ENCODE measurements around the gene AKT1. TPM values are rescaled to one million over a fixed set of nuclear protein-coding genes. Genes with fewer than 3 reads are reported as not detected.

Gene AKT1
- total RNA-seq, 3 donors from 2014 or later: 91.9 to 119 (median 116) TPM

DNA sequence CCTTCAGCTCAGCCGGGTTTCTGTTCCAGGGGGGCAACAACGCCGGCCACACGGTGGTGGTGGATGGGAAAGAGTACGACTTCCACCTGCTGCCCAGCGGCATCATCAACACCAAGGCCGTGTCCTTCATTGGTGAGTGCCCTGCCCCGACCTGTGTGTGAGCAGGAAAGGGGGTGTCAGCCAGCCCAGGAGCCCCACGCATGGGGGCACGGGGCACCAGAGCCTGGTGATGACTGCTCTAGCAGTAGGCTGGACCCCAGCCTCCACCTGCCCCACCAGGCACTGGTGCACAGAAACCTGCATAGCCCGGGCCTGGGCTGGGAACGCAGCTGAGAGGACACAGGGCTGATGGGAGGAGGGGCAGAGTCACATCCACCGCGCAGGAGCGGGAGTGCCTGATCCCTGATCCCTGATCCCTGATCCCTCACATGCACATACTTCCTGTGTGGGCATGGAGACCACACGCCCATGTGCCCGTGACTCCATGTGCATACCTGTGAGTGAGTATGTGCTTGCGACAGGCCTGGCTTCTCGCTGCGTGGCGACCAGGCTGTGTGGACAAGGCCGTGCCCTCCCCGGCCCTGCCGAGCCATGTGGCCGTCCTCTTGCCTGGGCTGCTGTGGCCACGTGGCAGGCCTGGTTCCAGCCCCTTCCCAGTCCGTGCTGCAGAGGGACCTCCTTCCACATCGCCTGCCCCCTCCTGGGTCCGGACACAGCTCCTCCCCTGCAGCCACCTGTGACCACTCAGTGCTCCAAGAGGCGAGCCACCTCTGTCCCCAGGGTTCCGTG is 60.4 kb downstream of the AKT1 start:
- TF ChIP-seq, protein P1, sequence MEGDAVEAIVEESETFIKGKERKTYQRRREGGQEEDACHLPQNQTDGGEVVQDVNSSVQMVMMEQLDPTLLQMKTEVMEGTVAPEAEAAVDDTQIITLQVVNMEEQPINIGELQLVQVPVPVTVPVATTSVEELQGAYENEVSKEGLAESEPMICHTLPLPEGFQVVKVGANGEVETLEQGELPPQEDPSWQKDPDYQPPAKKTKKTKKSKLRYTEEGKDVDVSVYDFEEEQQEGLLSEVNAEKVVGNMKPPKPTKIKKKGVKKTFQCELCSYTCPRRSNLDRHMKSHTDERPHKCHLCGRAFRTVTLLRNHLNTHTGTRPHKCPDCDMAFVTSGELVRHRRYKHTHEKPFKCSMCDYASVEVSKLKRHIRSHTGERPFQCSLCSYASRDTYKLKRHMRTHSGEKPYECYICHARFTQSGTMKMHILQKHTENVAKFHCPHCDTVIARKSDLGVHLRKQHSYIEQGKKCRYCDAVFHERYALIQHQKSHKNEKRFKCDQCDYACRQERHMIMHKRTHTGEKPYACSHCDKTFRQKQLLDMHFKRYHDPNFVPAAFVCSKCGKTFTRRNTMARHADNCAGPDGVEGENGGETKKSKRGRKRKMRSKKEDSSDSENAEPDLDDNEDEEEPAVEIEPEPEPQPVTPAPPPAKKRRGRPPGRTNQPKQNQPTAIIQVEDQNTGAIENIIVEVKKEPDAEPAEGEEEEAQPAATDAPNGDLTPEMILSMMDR (IDR thresholded peaks at IDR 0.05): no peak
- TF ChIP-seq POLR2AphosphoS5 (IDR thresholded peaks at IDR 0.05) (no peak), POLR2A (IDR thresholded peaks at IDR 0.05) (no peak)
- no peaks in the 10 kb centered on the region for H3K36me3 ChIP-seq
- H3K4me3 ChIP-seq: no peak overlapping the region
- intact Hi-C loops (cut with DNase I; ENCODE audit: low total_unique reads): no loop called here
- no peaks in the 10 kb centered on the region for H3K9me3 ChIP-seq
- no peaks in the 10 kb centered on the region for H3K27me3 ChIP-seq
- peak overlapping the region in 1 of 2 donors; percentile 90 for H3K27ac ChIP-seq
- H3K4me1 ChIP-seq: no peaks in the 10 kb centered on the region
- no peak for DNase-seq (ENCODE audit: low spot score in 2 of 2)

DNA sequence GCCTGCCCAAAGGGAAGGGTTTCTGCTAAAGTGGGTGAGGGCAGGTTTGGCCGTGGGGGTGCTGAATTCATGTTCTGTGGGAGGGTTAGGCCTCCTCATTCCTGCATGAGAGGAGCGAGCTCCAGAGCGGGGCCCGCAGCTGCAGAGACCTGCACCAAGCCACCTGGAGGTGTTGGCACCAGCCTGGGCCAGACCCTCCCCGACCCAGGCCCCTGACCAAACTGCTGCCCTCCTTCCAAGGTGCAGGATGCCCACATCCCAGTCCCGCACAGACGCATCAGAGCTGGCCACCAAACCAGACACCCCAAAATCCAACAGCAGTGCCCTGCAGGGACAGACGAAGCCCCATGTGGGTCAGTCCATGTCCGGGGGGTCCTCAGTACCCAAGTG is 61.0 kb downstream of the AKT1 start:
- Histone ChIP-seq H3K36me3 (no peaks in the 10 kb centered on the region), H3K27me3 (no peaks in the 10 kb centered on the region), H3K9me3 (no peaks in the 10 kb centered on the region), H3K27ac (no peak overlapping the region), H3K4me1 (no peaks in the 10 kb centered on the region), H3K4me3 (no peak overlapping the region)
- TF ChIP-seq, protein P1 (IDR thresholded peaks at IDR 0.05): no peak
- intact Hi-C loops (cut with DNase I; ENCODE audit: low total_unique reads): no loop called here
- no peak for DNase-seq (ENCODE audit: low spot score in 2 of 2)

GRCh38 chr14:104734051-104734587 is 61.4 kb downstream of the AKT1 start:
- H3K36me3 ChIP-seq: no peaks in the 10 kb centered on the region
- intact Hi-C loops (cut with DNase I; ENCODE audit: low total_unique reads): no loop called here
- TF ChIP-seq POLR2AphosphoS5 (IDR thresholded peaks at IDR 0.05) (no peak), POLR2A (IDR thresholded peaks at IDR 0.05) (no peak)
- TF ChIP-seq, protein P1 (IDR thresholded peaks at IDR 0.05): no peak
- H3K9me3 ChIP-seq: no peaks in the 10 kb centered on the region
- H3K4me3 ChIP-seq: no peak overlapping the region
- DNase-seq (ENCODE audit: low spot score in 2 of 2): no peak
- no peaks in the 10 kb centered on the region for H3K27me3 ChIP-seq
- no peaks in the 10 kb centered on the region for H3K4me1 ChIP-seq
- no peak overlapping the region for H3K27ac ChIP-seq

DNA sequence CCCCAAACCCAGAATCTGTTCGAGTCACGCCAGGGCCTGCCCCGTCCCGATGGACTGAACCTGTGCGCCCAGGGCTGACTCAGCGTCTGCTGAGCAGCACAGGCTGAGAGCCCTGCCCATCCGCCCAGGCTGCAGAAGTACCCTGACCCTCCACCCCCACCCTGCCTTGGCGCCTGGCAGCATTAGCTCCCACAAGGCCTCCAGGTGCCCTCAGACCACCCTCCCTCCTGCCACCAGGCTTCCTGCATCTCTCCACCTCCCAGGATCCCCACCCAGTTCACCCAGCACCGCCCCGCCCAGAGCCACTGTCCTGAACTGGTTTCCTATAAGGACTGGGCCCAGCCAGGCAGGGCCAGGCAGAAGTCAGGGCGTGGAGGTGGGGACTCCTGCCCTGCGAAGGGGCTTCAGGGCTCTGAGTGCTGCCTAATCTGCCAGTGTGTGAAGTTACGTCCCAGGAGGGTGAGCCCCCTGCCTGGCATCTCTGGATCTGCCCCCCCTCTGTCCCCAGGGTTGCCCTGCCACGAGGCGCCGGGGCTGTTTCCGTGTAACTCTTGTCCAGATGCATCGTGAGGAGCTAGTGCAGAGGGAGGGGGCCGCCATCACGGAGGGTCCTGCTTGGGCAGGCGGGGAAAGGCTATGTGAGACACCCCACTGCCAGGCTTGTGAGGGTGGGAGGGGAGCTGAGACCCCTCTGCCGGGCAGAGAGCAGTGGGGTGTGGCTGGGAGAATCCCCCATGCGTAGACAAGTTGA is 62.4 kb downstream of the AKT1 start:
- no peak overlapping the region for H3K27ac ChIP-seq
- no peak for TF ChIP-seq POLR2A (IDR thresholded peaks at IDR 0.05)
- TF ChIP-seq, protein P1 (IDR thresholded peaks at IDR 0.05): no peak
- no peak for TF ChIP-seq POLR2AphosphoS5 (IDR thresholded peaks at IDR 0.05)
- H3K27me3 ChIP-seq: no peaks in the 10 kb centered on the region
- no peak overlapping the region for H3K4me3 ChIP-seq
- H3K9me3 ChIP-seq: no peaks in the 10 kb centered on the region
- no peak for DNase-seq (ENCODE audit: low spot score in 2 of 2)
- intact Hi-C loops (cut with DNase I; ENCODE audit: low total_unique reads): no loop called here
- no peaks in the 10 kb centered on the region for H3K36me3 ChIP-seq
- no peaks in the 10 kb centered on the region for H3K4me1 ChIP-seq

DNA sequence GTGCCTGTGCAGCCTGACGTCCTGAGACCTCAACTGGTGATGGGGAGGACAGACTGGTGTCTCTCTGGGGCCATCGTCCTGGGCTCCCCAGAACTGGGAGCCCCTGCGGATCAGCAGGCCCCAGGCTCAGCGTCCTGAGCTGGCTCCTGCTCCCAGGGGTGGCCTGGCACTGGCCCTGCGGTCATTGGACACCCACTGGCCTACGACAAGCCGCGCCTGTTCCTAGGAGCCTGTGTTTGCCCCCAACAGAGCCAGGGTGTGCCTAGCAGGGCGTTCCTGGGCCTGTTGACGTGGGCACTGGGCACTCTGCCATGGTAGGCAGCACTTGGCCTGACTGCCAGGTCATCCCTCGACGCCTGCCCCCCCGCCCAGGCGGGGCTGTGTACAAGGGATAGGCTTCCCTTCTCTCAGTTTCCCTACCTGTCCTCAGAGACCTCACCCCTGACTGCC is 63.2 kb downstream of the AKT1 start:
- Histone ChIP-seq H3K36me3 (no peaks in the 10 kb centered on the region), H3K27me3 (no peaks in the 10 kb centered on the region), H3K9me3 (no peaks in the 10 kb centered on the region), H3K4me3 (no peak overlapping the region), H3K4me1 (no peaks in the 10 kb centered on the region), H3K27ac (no peak overlapping the region)
- TF ChIP-seq, protein P1 (IDR thresholded peaks at IDR 0.05): no peak
- no peak for DNase-seq (ENCODE audit: low spot score in 2 of 2)
- intact Hi-C loops (cut with DNase I; ENCODE audit: low total_unique reads): no loop called here
